GM12864 (cell line): Measurements from ENCODE around the gene SULT4A1.

ENCODE experiments used
- DNase-seq: peaks from one replicate; pipeline ENCODE4 v3.0.0-alpha.2; 2011; ENCODE audit warnings: low read depth
- H3K4me3 ChIP-seq: 2 replicates; pipeline ENCODE4 v1.5.1; 2011; ENCODE audit warnings: mild to moderate bottlenecking, low read depth, low read length, control low read depth
- TF ChIP-seq, protein P1 (sequence below): IDR thresholded peaks from 2 replicates; pipeline ENCODE4 v1.5.1; 2011; ENCODE audit warnings: low read depth, mild to moderate bottlenecking, moderate library complexity, low read length, control low read depth, inconsistent platforms; ENCODE audit errors: missing control alignments

Gene SULT4A1

DNA sequence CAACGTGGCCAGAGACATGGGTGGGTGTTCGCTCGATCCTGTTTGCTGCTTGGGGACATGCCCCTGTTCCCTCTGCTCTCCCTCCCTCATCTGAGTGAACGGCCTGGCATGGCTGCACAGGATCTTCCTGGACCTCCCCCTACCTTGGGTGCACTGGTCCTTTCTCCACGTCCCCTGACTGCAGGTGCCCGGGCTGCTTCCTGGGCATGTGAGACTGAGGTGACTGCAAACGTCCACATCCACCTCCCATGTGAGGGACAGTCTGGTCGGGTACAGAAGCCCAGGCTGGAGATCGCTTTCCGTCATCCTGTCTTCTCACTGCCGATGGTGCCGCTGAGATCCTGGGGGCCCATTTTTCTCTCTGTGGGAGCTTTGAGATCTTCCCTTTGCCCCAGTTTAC is 11.8 kb downstream of the SULT4A1 start:
- no peak overlapping the region for H3K4me3 ChIP-seq
- TF ChIP-seq, protein P1, sequence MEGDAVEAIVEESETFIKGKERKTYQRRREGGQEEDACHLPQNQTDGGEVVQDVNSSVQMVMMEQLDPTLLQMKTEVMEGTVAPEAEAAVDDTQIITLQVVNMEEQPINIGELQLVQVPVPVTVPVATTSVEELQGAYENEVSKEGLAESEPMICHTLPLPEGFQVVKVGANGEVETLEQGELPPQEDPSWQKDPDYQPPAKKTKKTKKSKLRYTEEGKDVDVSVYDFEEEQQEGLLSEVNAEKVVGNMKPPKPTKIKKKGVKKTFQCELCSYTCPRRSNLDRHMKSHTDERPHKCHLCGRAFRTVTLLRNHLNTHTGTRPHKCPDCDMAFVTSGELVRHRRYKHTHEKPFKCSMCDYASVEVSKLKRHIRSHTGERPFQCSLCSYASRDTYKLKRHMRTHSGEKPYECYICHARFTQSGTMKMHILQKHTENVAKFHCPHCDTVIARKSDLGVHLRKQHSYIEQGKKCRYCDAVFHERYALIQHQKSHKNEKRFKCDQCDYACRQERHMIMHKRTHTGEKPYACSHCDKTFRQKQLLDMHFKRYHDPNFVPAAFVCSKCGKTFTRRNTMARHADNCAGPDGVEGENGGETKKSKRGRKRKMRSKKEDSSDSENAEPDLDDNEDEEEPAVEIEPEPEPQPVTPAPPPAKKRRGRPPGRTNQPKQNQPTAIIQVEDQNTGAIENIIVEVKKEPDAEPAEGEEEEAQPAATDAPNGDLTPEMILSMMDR, result no peak

DNA sequence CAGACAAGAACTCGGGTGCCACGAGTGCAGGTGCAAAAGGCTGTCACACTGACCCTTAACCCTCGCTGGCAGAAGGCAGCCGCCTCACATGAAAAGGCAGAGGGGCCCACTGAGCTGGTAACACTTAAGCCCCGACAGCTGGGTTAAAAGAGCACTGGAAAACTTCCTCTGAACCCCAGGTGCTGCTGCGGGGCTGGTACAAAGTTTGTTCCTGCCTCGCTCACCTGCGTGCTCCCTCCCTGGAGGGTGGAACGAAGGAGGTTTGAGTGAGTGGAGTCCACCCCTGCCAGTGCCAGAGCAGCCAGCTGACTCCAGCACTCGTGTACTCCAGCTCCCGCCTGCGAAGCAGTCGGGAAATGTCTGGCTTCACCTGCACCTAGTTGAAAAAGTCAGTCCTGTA is 12.6 kb downstream of the SULT4A1 start:
- DNase-seq, result no peak
- H3K4me3 ChIP-seq, result no peak overlapping the region
- TF ChIP-seq, protein P1, result no peak

More for the DNA sequence above, 11.8 kb downstream of the SULT4A1 start:
- DNase-seq, result no peak

DNA sequence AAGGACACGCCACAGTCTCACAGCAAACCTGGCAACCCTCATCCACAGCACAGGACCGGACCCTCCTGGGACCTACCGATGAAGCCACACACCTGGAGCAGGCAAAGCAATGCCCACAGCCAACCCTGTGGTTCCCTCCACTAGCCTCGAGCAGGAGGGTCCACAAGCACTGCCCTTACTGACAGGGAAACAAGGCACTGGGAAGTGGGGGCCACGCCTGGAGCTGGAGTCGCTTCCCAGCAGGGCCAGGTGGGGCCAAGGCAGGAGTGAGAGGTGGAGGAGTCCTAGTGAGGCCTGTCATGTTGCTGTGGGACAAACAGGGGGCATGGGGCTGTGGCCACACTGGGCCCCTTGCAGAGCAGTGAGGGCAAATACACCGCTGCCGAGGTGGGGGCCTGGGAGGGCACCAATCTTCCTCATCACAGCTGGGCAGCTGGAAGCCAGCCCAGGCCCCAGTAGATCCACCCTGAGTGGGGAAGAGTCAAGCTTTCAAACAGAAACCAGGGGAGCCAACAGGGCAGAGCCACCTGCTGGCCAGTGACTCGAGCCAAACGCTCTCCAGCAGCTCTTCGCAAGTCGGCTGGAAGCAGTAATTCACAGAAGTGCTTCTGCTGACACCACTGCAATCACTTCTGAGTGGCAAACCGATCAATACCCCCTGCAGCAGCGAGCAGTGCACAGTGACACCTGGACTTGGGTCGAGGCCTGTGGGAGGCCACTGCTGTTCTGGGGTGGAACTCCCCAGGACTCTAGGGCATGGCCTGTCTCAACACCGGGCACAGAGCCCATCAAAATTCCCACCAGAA is 13.7 kb downstream of the SULT4A1 start:
- TF ChIP-seq, protein P1, result peak; percentile 10
- DNase-seq, result no peak
- no peak overlapping the region for H3K4me3 ChIP-seq

DNA sequence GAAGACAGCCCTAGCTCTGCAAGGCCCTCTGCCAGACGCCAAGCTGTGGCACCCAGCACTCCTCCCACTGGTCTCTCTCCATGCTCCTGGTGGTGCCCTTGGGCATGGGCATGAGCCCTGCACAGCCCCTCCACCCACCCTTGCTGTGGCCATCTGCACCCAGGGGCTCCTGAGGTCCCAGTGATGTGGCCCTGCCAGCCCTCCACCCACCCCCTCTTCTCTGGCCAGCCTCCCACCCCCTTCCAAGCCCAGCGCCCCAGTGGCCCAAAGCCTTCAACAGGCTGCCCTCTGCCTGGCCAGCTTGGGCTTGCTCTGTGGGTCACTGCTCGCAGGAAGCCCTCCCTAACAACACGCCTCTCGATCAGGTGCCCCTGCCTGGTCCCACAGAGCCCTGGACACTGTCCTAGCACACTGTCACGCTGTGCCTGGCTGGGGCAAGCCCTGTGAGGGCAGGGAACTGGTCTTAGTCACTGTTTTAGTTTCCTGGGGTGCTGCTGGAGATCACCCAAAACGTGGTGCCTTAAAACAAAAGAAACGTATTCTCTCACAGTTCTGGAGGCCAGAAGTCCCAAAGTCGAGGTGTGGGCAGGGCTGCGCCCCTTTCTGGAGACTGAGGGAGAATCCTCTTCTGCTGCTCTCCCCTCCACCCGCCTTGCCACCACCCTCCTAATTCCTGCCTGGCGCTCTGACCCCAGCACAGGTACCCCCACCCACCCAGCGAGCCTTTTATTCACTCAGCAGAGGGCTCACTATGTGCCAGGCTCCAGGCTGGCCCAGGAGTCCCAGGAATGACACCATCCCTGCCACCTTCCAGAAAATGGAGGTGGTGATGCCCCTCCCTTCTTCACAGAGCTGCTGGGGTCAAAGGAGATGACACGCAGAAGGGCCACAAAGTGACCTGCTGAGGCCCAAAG is 14.7 kb downstream of the SULT4A1 start:
- DNase-seq, result no peak
- H3K4me3 ChIP-seq, result no peak overlapping the region
- TF ChIP-seq, protein P1, result no peak

DNA sequence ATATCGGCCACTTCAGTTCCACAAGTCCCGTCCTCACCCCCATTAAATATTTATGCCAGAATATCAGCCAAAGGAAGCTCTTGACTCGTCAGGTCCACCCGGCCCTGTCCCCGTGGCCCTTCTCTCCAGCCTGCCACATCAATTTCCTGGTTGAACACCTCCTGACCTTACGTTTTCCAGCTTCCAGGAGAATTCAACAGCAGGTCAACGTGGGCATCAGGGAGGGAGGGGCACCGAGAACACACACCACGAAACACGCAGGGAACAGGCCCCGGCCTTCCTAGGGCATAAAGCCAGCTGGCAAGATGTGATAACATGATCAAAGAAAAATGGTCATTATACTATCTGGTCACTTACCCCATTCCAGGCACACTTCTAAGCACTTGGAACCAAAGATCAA is 15.3 kb downstream of the SULT4A1 start:
- no peak overlapping the region for H3K4me3 ChIP-seq
- no peak for DNase-seq
- TF ChIP-seq, protein P1, result no peak

DNA sequence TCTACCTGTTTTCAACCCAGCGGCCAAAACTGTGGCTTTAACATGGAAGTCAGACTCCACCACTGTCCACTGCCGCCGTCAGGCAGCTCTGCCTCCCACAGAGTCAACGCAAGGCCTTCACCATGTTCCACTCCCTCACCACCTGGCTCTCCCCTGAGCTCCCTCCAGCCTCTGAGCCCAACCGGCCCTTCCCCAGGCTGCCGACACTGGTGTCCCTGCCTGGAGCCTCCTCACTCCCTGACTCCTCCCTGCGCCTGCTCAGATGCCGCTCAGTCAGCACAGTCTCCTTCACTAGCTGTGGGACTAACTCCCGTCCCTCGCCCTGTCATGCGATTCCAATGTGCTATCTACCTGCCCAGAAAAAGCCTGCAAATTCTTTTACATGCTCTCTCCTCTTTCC is 16.3 kb downstream of the SULT4A1 start:
- TF ChIP-seq, protein P1, result no peak

More for the DNA sequence above, 16.3 kb downstream of the SULT4A1 start:
- no peak for DNase-seq
- H3K4me3 ChIP-seq, result no peak overlapping the region
